Activated T-cell treated with anti-CD3 and anti-CD28 coated beads, Interleukin-2, amount 50 U/mL, for 4 hours (primary cell): ENCODE data around the gene PODN. TPM values are rescaled to one million over a fixed set of nuclear protein-coding genes. Genes with fewer than 3 reads are reported as not detected.

ENCODE experiments used
- ATAC-seq, 2 donors: fragments of 200-7000 bp; cut with Tn5 transposase; one replicate each; pipeline ENCODE4 v1.10.0; 2021
- DNase-seq: peaks from one replicate; pipeline ENCODE4 v3.0.0-alpha.2; 2020
- H3K27me3 Mint-ChIP-seq: one replicate; pipeline ENCODE4 v1.8.0; 2021; ENCODE audit warnings: low read depth, mixed read lengths
- H3K36me3 Mint-ChIP-seq: one replicate; pipeline ENCODE4 v1.8.0; 2022; ENCODE audit warnings: mixed read lengths; ENCODE audit not compliant: insufficient read depth
- H3K4me1 Mint-ChIP-seq: one replicate; pipeline ENCODE4 v1.8.0; 2021; ENCODE audit warnings: low read depth, mixed read lengths
- H3K4me3 Mint-ChIP-seq: one replicate; pipeline ENCODE4 v1.8.0; 2021; ENCODE audit warnings: mild to moderate bottlenecking, moderate library complexity, mixed read lengths
- H3K9me3 Mint-ChIP-seq: one replicate; pipeline ENCODE4 v1.8.0; 2021; ENCODE audit warnings: mixed read lengths
- total RNA-seq, 3 donors: library from RNA; stranded (reverse); gene quantifications; one replicate each; pipeline ENCODE4 v1.2.1, GENCODE V29; 2021

Gene PODN, protein sequence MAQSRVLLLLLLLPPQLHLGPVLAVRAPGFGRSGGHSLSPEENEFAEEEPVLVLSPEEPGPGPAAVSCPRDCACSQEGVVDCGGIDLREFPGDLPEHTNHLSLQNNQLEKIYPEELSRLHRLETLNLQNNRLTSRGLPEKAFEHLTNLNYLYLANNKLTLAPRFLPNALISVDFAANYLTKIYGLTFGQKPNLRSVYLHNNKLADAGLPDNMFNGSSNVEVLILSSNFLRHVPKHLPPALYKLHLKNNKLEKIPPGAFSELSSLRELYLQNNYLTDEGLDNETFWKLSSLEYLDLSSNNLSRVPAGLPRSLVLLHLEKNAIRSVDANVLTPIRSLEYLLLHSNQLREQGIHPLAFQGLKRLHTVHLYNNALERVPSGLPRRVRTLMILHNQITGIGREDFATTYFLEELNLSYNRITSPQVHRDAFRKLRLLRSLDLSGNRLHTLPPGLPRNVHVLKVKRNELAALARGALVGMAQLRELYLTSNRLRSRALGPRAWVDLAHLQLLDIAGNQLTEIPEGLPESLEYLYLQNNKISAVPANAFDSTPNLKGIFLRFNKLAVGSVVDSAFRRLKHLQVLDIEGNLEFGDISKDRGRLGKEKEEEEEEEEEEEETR
- under 1 TPM in 2 of 3 donors, not detected in 1; 0.11 to 0.23 TPM for total RNA-seq

GRCh38 chr1:53061859-53062707, at the start of gene PODN:
PODN (plus strand) TSS chr1:53062213; CDS start chr1:53069856, 7,643 bp downstream.
- no peaks in the 10 kb centered on the region for H3K9me3 Mint-ChIP-seq
- ATAC-seq: peak; percentile 67 to 74
- H3K4me3 Mint-ChIP-seq: peak within 1 kb of the TSS; percentile 54
- DNase-seq: no peak
- no peaks in the 10 kb centered on the region for H3K36me3 Mint-ChIP-seq
- H3K27me3 Mint-ChIP-seq: peaks cover 42% of the 10 kb centered on the region
- peaks cover 6% of the 10 kb centered on the region for H3K4me1 Mint-ChIP-seq

DNA sequence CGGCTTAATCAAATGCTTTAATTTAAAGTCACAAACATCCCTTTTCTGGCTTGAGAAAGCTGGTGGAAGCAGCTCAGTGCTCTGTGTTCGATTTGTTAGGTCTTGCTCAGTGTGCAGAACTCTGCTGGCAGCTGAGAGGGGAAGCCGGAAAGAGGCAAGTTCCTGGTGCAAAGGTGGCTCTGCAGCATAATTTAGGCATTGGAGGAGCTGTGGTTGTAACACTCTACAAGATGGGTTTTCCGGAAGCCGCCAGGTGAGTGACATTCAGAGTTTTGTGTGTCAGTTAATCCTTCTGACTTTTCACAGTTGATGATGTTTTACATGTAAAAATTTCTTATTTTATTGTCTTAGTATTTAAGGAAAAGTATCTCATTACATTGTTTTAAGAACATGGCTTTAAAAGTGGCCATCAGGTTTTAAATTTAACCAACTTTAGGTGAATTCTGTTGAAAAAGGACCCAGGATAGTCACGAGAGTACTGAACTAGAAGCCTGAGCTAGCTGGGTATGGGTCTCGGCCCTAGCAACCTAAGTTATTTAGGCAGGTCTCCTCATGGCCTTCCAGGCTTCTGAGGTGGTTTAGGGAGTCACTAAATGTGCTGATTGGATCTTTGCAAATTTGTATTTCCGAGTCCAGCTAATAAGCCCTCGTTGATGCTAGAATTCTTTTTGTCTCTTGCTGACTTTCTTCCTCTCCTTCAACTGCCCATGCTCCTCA, 47.1 kb upstream of the PODN start:
- DNase-seq (peak; percentile 59), ATAC-seq (peak; percentile 99)
- Mint-ChIP-seq H3K4me3 (peak overlapping the region; percentile 91), H3K9me3 (no peaks in the 10 kb centered on the region), H3K4me1 (peaks cover 30% of the 10 kb centered on the region), H3K36me3 (peaks cover 14% of the 10 kb centered on the region), H3K27me3 (no peaks in the 10 kb centered on the region)

GRCh38 chr1:53015508-53015860, 46.5 kb upstream of the PODN start:
- Mint-ChIP-seq H3K27me3 (no peaks in the 10 kb centered on the region), H3K4me3 (peak overlapping the region; percentile 91), H3K36me3 (peaks cover 14% of the 10 kb centered on the region), H3K4me1 (peaks cover 30% of the 10 kb centered on the region), H3K9me3 (no peaks in the 10 kb centered on the region)
- DNase-seq (no peak), ATAC-seq (no peak)

DNA sequence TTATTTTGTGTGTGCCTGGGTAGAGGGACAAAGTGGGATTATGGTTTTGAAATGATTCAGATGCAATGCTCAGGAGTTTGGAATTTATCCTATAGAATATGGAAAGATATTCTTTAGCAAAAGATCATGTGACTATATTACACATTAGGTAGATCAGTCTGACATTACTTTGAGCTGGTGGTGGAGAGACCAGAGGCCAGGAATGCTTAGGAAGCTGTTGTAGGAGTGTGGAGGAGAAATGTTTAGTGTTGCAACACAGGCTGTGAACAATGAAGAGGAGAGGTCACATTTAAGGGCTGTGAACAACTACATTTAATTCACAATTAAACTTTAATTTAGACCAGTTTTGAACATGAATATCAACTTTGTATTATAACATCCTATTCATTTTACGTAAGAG, 45.3 kb upstream of the PODN start:
- Mint-ChIP-seq H3K4me3 (no peak overlapping the region), H3K27me3 (no peaks in the 10 kb centered on the region), H3K9me3 (no peaks in the 10 kb centered on the region), H3K36me3 (peaks cover 14% of the 10 kb centered on the region), H3K4me1 (peaks cover 30% of the 10 kb centered on the region)
- ATAC-seq: no peak
- no peak for DNase-seq

DNA sequence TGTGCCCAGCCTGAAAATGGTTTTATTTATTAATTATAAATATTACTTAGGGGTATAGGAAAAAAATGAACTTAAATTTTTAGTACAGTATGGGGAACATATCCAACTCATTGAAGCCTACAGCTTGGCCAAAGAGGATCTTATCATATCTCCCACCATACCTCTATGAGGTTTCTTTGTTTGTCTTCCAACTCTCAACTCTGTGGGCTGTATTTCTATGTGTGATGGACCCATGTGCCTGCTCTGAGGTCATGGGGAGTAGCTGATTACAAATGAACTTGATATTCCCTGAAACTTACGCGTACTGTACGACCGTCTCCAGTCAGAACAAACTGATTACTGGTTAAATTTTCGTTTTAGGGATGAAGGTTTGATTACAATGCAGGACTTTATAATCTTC, 41.4 kb upstream of the PODN start:
- no peaks in the 10 kb centered on the region for H3K9me3 Mint-ChIP-seq
- ATAC-seq: no peak
- H3K27me3 Mint-ChIP-seq: no peaks in the 10 kb centered on the region
- peaks cover 25% of the 10 kb centered on the region for H3K4me1 Mint-ChIP-seq
- DNase-seq: no peak
- H3K36me3 Mint-ChIP-seq: peaks cover 16% of the 10 kb centered on the region
- H3K4me3 Mint-ChIP-seq: no peak overlapping the region

DNA sequence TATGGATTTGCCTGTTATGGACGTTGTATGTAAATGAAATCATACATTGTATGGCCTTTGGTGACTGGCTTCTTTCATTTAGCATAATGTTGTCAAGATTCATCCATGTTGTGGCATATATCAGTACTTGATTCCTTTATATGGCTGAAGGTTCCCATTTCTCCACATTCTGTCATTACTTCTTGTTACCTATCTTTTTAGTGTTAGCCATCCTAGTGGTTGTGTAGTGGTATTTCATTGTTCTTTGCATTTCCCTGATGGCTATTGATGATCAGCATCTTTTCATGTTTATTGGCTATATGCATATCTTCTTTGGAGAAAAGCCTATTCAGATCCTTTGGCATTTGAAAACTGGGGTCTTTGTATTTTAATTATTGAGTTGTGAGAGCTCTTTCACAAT, 39.8 kb upstream of the PODN start:
- Mint-ChIP-seq H3K4me3 (no peak overlapping the region), H3K36me3 (peaks cover 8% of the 10 kb centered on the region), H3K27me3 (no peaks in the 10 kb centered on the region), H3K4me1 (peaks cover 13% of the 10 kb centered on the region), H3K9me3 (no peaks in the 10 kb centered on the region)
- DNase-seq: no peak
- ATAC-seq: no peak

GRCh38 chr1:53023546-53023945, 38.5 kb upstream of the PODN start:
- Mint-ChIP-seq H3K9me3 (no peaks in the 10 kb centered on the region), H3K4me3 (no peak overlapping the region), H3K36me3 (peaks cover 10% of the 10 kb centered on the region), H3K27me3 (no peaks in the 10 kb centered on the region), H3K4me1 (peaks cover 13% of the 10 kb centered on the region)
- ATAC-seq: no peak
- no peak for DNase-seq

GRCh38 chr1:53024117-53024516, 37.9 kb upstream of the PODN start:
- Mint-ChIP-seq H3K4me1 (peaks cover 10% of the 10 kb centered on the region), H3K9me3 (no peaks in the 10 kb centered on the region), H3K4me3 (no peak overlapping the region), H3K27me3 (no peaks in the 10 kb centered on the region), H3K36me3 (peaks cover 7% of the 10 kb centered on the region)
- DNase-seq (no peak), ATAC-seq (peak; percentile 59 to 71)

GRCh38 chr1:53025034-53025768, 36.8 kb upstream of the PODN start:
- H3K4me1 Mint-ChIP-seq: peaks cover 7% of the 10 kb centered on the region
- DNase-seq: no peak
- ATAC-seq: no peak
- H3K36me3 Mint-ChIP-seq: peaks cover 9% of the 10 kb centered on the region
- H3K27me3 Mint-ChIP-seq: no peaks in the 10 kb centered on the region
- H3K4me3 Mint-ChIP-seq: no peak overlapping the region
- H3K9me3 Mint-ChIP-seq: no peaks in the 10 kb centered on the region

DNA sequence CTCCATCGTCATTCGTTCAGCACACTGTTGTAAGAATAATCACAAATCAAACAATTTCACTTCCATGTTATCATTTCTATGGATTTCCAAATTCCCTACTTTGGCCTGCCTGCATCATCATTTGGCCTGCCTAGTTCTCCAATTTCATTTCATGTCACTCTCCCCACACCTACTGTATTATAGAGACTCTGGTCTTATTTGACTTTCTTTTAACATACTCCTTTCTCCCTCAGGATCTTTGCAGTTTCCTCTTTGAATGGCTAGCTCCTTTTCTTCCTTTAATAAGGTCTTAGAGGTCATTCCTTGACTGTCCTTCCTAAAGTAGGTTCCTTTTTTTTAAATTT, 36.3 kb upstream of the PODN start:
- peaks cover 9% of the 10 kb centered on the region for H3K36me3 Mint-ChIP-seq

GRCh38 chr1:53026254-53026653, 35.8 kb upstream of the PODN start:
- H3K9me3 Mint-ChIP-seq: no peaks in the 10 kb centered on the region
- DNase-seq (no peak), ATAC-seq (no peak)
- no peaks in the 10 kb centered on the region for H3K27me3 Mint-ChIP-seq
- peaks cover 7% of the 10 kb centered on the region for H3K4me1 Mint-ChIP-seq
- H3K4me3 Mint-ChIP-seq: no peak overlapping the region
- peaks cover 10% of the 10 kb centered on the region for H3K36me3 Mint-ChIP-seq

More for the DNA sequence above, 36.3 kb upstream of the PODN start:
- no peak for ATAC-seq
- H3K4me3 Mint-ChIP-seq: no peak overlapping the region
- H3K27me3 Mint-ChIP-seq: no peaks in the 10 kb centered on the region
- peaks cover 7% of the 10 kb centered on the region for H3K4me1 Mint-ChIP-seq
- H3K9me3 Mint-ChIP-seq: no peaks in the 10 kb centered on the region
- no peak for DNase-seq

DNA sequence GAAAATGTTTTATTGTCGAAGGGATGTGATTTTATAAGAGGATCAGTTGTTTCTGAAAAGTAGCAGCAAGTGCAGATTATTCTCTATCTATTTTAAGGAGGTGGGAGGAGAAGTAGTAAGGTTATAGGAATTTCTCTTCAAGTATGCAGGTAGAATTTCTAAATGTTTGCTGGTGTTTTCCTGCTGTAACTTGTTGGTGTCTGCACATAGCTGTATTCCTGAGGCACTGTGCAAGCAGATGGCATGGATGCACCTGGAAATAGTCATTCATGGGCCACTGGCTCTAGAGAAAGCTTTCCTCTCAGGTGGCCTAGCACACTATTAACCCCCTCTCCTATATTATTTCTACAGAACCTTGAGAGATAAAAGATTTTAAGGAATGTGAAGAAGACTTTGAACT, 30.3 kb upstream of the PODN start:
- ATAC-seq: no peak
- H3K4me1 Mint-ChIP-seq: peaks cover 3% of the 10 kb centered on the region
- no peaks in the 10 kb centered on the region for H3K27me3 Mint-ChIP-seq

DNA sequence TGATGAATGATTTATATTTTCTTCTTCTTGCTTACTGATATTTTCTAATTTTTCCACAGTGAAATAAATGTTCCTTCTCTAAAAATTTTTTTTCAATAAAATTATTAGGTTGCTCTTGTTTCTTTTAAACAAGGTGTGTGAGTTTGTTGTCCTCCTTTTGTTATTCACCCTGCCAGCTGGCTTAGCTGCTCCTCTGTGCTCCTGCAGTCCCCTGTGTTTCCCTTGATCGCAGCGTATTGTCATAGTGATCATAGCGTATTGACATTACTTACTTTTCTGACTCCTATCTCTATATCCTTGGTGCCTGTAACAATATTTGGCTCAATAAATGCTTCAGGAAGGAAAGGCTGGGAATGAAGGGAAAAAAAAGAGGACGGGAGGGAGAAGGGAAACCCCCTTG, 24.9 kb upstream of the PODN start:
- DNase-seq: no peak
- no peak for ATAC-seq
- Mint-ChIP-seq H3K27me3 (no peaks in the 10 kb centered on the region), H3K4me3 (no peak overlapping the region), H3K4me1 (peaks cover 2% of the 10 kb centered on the region), H3K9me3 (no peaks in the 10 kb centered on the region), H3K36me3 (peaks cover 27% of the 10 kb centered on the region)

More for the DNA sequence above, 30.3 kb upstream of the PODN start:
- Mint-ChIP-seq H3K9me3 (no peaks in the 10 kb centered on the region), H3K36me3 (peaks cover 19% of the 10 kb centered on the region), H3K4me3 (no peak overlapping the region)
- DNase-seq: no peak
